Measurements from ENCODE around the gene NR5A2. TPM values are rescaled to one million over a fixed set of nuclear protein-coding genes. Genes with fewer than 3 reads are reported as not detected.

Gene NR5A2
- polyA plus RNA-seq, 1 donor (not counting 4 experiments of a cell fraction or from before 2014, with no cell fraction given): 0.05 TPM

- dilution Hi-C loops (cut with MboI; ENCODE audit: extremely low pct_ligation_motif_present, low sequenced_read_pairs): no loop called here
- H2AFZ ChIP-seq (ENCODE audit: control insufficient read depth, low read length): no peak overlapping the region
These were observed 190.2 kb downstream of the NR5A2 start for GRCh38 chr1:200217703-200218102.

DNA sequence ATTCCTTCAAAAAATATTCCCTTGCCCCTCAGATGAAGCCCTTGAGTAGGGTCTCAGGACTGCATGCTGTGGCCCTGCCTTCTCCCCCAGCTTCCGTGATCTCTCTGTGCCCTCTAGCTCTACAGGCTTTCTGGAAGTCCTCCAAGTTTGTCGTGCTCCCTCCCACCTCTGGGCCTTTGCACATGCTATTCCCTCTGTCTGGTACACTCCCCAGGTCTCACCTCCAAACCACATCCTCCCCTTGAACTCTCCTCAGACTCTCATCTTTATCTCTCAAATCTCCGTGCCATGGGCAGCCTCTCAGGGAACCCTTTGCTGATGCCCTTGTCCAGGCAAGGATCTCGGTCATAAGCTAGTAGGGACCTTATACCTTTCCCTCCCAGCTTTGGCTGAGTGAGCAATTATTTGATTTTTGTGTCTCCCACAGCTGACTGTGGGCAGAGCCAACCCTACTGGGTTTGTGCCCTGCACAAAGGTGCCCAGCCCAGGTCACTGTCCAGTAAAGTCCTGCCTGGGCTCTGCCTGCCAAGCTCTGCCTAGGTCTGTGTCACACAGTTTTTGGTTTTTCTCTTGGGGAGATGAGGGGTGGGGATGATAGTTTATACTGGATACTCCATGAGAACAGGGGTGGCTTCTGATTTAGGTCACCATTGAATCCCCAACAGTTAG lies 194.2 kb downstream of the NR5A2 start:
- Histone ChIP-seq H3K9me1 (ENCODE audit: control insufficient read depth, extremely low read depth, insufficient read depth, low read length) (no peaks in the 10 kb centered on the region), H3K36me3 (ENCODE audit: control insufficient read depth in 2 of 2, extremely low read depth in 1 of 2, insufficient read depth in 2 of 2, low read length in 2 of 2) (no peaks in the 10 kb centered on the region), H3K79me2 (ENCODE audit: control insufficient read depth, insufficient read depth, low read length) (no peaks in the 10 kb centered on the region), H3K9me3 (ENCODE audit: control insufficient read depth, low read depth, low read length) (no peaks in the 10 kb centered on the region), H3K27ac (ENCODE audit: control insufficient read depth, insufficient read depth, low read length) (no peak overlapping the region), H2AFZ (ENCODE audit: control insufficient read depth, low read length) (no peak overlapping the region), H3K9ac (ENCODE audit: control insufficient read depth, extremely low read depth, insufficient read depth, low read length) (no peak overlapping the region), H3K4me2 (ENCODE audit: control insufficient read depth, extremely low read depth, insufficient read depth, low read depth, low read length) (no peak overlapping the region), H4K20me1 (ENCODE audit: control insufficient read depth, extremely low read depth, insufficient read depth, low read length) (no peaks in the 10 kb centered on the region), H3K27me3 (ENCODE audit: control insufficient read depth, extremely low read depth, insufficient read depth, low read length) (no peaks in the 10 kb centered on the region), H3K4me1 (ENCODE audit: control insufficient read depth, extremely low read depth, insufficient read depth, low read length) (peaks cover 6% of the 10 kb centered on the region), H3K4me3 (ENCODE audit: control insufficient read depth in 2 of 3, extremely low read depth in 1 of 3, insufficient read depth in 2 of 3, low read depth in 1 of 3, low read length in 3 of 3) (no peak overlapping the region)
- no peak for DNase-seq (ENCODE audit: low read depth, low spot score)
- no peak for FAIRE-seq
- dilution Hi-C loops (cut with MboI; ENCODE audit: extremely low pct_ligation_motif_present, low sequenced_read_pairs): no loop called here
- TF ChIP-seq, protein P1, sequence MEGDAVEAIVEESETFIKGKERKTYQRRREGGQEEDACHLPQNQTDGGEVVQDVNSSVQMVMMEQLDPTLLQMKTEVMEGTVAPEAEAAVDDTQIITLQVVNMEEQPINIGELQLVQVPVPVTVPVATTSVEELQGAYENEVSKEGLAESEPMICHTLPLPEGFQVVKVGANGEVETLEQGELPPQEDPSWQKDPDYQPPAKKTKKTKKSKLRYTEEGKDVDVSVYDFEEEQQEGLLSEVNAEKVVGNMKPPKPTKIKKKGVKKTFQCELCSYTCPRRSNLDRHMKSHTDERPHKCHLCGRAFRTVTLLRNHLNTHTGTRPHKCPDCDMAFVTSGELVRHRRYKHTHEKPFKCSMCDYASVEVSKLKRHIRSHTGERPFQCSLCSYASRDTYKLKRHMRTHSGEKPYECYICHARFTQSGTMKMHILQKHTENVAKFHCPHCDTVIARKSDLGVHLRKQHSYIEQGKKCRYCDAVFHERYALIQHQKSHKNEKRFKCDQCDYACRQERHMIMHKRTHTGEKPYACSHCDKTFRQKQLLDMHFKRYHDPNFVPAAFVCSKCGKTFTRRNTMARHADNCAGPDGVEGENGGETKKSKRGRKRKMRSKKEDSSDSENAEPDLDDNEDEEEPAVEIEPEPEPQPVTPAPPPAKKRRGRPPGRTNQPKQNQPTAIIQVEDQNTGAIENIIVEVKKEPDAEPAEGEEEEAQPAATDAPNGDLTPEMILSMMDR (optimal IDR thresholded peaks at IDR 0.05 in 1 of 3, IDR thresholded peaks at IDR 0.05 in 1 of 3, conservative IDR thresholded peaks at IDR 0.05 in 1 of 3; ENCODE audit: extremely low read depth in 1 of 3, insufficient read depth in 2 of 3, low read length in 3 of 3): no peak
- TF ChIP-seq EZH2 (IDR thresholded peaks at IDR 0.05; ENCODE audit: low read length): no peak

More at GRCh38 chr1:200217703-200218102, 190.2 kb downstream of the NR5A2 start:
- Histone ChIP-seq H3K27me3 (ENCODE audit: control insufficient read depth, extremely low read depth, insufficient read depth, low read length) (no peaks in the 10 kb centered on the region), H3K9me1 (ENCODE audit: control insufficient read depth, extremely low read depth, insufficient read depth, low read length) (no peaks in the 10 kb centered on the region), H4K20me1 (ENCODE audit: control insufficient read depth, extremely low read depth, insufficient read depth, low read length) (no peaks in the 10 kb centered on the region), H3K4me2 (ENCODE audit: control insufficient read depth, extremely low read depth, insufficient read depth, low read depth, low read length) (no peak overlapping the region), H3K4me1 (ENCODE audit: control insufficient read depth, extremely low read depth, insufficient read depth, low read length) (no peaks in the 10 kb centered on the region), H3K36me3 (ENCODE audit: control insufficient read depth in 2 of 2, extremely low read depth in 1 of 2, insufficient read depth in 2 of 2, low read length in 2 of 2) (no peaks in the 10 kb centered on the region), H3K4me3 (ENCODE audit: control insufficient read depth in 2 of 3, extremely low read depth in 1 of 3, insufficient read depth in 2 of 3, low read depth in 1 of 3, low read length in 3 of 3) (no peak overlapping the region), H3K9ac (ENCODE audit: control insufficient read depth, extremely low read depth, insufficient read depth, low read length) (no peak overlapping the region), H3K9me3 (ENCODE audit: control insufficient read depth, low read depth, low read length) (no peaks in the 10 kb centered on the region), H3K27ac (ENCODE audit: control insufficient read depth, insufficient read depth, low read length) (no peak overlapping the region), H3K79me2 (ENCODE audit: control insufficient read depth, insufficient read depth, low read length) (no peaks in the 10 kb centered on the region)
- TF ChIP-seq, protein P1 (optimal IDR thresholded peaks at IDR 0.05 in 1 of 3, IDR thresholded peaks at IDR 0.05 in 1 of 3, conservative IDR thresholded peaks at IDR 0.05 in 1 of 3; ENCODE audit: extremely low read depth in 1 of 3, insufficient read depth in 2 of 3, low read length in 3 of 3): no peak
- no peak for TF ChIP-seq EZH2 (IDR thresholded peaks at IDR 0.05; ENCODE audit: low read length)
- DNase-seq (ENCODE audit: low read depth, low spot score) (no peak), FAIRE-seq (no peak)

Measured in keratinocyte (primary cell).